Activated CD4-positive, CD25-positive, alpha-beta regulatory T cell treated with anti-CD3 and anti-CD28 coated beads, Interleukin-2, amount 50 U/mL, for 24 hours (primary cell): ENCODE measurements around the gene HELT.

Experiments used
- ATAC-seq, 2 donors: fragments of 150-1000 bp; cut with Tn5 transposase; one replicate each; pipeline ENCODE4 v1.10.0; 2021; ENCODE audit warnings: mild to moderate bottlenecking in 1 of 2, moderate library complexity in 1 of 2

HELT gene

DNA sequence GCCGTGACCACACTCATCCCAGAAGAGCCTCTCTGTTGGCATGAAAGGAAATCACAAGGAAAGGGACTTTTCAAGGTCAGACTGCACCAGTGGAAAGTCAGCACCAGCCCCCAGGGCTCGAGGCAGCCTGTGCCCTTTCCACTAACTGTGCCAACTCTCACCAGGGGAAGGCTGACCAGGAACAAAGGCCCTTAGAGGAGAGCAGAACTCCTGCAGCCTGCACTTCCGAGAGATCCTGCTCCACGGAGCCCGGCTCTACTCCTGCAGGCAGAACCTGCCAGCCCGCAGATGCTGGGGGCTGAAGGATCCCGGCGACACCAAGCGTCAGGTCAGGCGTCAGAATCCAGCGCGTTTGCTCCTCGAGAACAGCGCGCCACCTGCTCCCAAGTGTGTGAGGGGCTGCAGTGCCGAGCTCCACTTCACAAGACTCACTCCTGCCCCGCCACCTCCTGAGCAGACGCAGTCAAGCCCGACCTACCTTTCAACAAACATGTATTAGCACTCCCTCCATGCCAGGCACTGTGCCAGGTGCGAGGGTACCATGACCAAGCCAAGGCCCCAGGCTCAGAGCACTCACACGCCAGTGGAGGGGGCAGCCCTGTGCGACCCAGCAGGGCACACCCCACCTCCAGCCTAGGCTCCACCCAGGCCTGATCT, 13.6 kb upstream of the HELT start:
- peak; percentile 44 to 50 for ATAC-seq

DNA sequence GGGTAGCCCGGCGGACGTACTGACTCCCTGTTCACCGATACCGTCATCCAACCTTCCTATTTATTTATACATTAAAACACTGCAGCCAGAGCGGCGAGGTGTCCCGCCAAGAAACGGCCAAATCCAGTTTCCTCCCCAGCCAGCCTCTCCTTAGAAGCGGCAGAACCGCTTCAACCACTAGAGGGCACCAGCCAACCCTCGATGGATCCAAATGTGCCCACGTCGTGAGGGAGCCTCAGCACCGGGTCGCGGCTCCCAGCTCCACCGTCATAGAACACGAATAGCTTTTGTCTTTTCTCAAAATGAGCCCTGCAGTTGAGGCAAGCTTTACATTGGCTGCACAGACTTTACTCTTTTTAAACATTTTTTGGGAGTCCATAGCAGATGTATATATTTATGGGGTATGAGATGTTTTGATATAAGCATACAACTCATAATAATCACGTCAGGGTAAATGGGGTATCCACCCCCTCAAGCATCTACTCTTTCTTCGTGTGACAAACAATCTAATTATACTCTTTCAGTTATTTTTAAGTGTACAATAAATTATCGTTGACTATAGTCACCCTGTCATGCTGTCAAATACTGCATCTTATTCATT, 13.0 kb upstream of the HELT start:
- ATAC-seq, result peak; percentile 89 to 92

DNA sequence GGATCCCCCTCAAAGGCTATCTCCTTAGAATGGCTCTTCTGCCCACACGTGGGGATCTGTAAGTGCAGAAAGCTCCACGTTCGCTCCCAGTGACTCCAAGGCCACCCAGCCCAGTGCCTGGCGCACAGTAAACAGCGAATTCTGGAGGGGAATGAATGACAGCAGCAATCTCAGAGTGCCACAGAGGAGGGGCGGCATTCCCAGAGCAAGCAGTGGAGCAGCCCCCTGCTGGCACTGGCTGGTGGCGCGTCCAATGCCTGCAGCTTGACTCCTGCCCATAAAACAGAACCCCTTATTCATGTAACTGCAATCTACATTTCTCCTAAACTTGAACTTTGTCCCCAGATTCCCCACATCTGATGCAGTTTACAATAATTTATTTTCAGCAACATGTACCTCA, 6.9 kb upstream of the HELT start:
- ATAC-seq, result no peak

DNA sequence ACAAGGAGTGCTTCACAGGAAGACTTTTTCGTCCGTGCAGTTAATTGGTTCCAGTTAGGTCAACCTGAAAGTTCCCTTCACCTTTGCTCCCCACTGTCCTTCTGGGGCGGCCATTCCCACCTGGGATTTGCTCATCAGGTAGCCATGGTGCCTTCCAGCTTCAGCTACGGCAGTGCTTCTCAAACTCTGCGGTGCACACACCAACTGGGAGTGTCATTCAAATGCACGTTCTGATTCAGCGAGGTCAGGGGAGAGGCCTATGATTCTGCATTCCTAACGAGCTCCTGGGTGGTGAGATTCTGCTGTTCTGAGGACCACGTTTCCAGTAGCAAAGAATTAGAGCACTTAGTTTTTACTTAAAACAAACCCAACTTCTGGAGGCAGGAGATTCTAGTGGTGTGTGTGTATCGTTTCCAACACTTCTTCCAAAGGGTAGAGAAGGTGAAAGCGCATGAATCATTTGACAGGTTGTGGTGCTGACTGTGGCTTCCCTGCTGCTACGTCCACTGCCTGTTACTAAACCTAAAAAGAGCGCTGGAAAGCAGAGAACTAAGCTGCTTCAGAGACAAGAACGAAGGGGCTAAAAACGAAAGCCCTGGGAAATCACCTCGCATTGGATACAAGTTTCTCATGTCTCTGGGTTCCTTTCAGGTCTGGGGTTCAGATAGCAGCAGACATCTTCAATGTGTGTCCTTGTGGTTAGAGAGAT, 4.7 kb upstream of the HELT start:
- ATAC-seq, result no peak

GRCh38 chr4:185015108-185015507, 3.2 kb upstream of the HELT start:
- no peak for ATAC-seq

DNA sequence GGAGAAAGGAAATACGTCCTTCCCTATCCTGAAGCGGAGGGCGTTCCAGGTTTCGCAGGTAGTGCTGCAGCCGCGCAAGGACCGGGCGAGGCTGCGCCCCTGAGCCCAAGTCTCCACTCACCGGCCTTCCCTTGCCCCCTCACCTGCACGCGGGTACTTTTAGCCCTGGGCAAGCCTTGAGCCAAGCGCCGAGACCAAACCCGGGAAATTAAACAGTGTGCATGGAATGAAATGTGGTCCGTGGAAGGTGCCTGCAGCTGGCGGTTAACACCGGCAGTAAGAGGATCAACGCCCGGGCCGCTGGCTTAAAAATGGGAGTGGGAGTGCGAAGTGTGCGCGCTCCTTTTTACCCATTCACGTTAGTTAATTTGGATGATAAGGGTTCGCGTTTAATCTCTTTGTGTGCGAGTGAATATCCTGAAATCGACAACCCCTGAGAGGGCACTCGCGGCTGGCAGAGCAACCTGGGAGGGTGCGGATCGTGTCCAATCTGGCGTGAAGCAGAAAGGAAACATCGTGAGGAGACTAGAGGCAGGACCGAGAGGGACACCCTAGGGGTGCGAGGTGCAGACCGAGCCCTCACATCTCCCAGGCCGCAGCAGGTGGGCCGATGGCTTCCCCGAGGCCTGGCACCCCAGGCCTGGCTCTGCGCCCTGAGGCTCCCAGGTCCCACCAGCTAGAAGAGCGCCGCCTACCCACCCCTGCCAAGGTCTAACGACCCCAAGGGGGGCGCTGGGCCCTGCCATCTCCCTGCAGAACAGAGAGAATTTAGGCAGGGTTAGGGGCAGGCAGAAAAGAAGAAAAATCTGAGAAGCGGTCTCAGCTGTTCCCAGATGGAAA, 2.0 kb upstream of the HELT start:
- ATAC-seq, result no peak

DNA sequence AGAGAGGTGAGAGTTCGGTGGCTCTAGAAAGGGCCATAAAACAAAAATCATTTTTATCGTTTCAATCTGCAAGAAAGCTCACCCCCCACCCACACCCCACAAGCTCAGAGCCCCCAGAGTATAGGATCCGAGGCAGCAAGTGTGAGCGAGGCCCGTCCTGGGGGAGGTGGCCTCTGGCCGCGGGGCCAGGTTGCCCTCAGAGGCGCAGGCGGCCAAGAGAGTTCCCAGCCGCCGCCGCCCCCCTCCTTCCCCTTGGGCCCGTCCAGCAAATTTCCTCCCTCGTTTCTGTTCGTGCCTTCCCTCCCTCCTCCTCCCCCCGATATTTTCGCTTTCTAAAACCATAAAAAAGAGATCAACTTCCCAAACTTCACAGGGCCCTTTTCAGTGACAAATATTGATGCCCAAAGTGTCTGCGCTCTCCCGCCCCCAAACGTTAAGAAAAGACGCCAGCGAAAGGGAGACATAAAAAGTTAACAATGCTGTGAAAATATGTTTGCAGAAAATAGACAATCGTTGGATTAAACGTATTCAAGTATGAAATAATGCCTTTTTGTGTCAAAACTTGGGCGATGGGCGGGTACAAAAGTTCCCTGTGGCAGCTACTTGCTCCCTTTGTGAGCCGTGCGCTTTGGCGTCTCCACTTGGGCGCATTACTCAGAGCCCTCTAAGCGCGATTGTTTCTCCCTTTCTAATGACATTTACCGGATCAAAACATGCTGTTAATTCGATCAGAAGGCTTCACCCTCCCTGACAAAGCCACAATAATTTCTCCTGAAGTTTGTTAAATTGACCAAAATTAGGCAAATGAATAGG, 1.1 kb upstream of the HELT start:
- no peak for ATAC-seq

DNA sequence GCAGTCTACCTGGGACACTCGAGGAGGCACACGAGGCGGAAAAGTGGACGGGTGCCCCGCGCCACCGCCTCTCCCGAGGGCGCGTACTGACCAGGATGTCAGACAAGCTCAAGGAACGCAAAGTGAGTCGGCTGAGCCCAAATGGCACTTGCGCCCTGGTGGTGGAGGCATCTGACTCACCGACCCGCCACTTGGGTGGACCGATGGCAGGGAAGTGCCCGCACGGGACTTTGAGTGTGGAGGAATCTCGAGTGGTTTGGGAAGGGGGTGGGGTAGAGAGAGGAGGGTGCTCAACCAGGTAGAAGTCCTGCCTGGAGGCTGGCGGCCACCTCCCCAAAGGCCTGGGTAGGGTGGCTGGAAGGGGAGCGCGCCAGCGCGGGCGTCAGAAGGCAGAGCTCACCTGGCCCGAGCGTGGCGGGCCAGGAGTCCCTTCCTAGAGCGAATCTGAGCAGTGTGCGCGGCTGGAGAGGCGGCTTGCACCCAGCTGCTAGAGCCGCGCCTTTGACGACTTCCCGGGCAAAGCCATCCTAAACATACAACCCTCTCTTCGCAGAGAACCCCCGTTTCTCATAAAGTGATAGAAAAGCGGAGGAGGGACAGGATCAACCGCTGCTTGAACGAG, 655 bp downstream of the HELT start:
- ATAC-seq, result no peak

DNA sequence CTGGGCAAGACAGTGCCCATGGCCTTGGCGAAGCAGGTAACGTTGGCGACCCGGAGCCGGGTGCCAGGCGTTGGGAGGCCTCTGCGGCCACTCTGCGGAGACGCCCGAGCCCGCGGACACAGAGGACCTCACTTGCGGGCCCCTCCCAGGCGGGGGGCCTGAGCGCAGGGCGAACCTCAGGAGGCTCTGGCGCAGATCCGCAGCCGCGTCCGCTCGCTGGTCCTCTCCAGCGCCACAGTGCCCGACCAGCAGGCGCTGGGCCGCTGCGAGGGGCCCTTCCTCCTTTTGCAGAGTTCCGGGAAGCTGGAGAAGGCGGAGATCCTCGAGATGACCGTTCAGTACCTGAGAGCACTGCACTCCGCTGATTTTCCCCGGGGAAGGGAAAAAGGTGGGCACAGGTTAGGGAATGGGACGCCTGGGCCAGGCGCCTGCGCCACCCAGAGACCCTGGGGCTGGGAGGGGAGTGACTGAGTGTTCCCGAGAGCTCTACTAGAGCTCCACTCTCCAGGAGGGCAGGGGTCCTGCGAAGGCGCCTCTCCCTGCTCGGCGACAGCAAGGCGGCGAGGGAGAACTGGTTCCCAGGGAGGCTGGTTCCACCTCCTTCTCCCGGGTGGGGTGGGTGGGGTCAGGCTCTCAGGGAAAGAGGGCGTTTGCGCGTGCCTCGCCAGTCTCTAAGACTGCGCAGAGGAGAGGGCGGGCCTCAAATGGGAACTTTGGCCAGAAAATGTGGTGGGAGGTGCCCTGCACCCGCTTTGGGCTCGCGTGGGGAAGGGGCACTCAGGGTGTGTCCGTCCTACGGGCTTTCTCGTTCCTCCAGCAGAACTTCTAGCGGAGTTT, 1.4 kb downstream of the HELT start:
- ATAC-seq, result no peak

GRCh38 chr4:185020293-185020808, 2.1 kb downstream of the HELT start:
- ATAC-seq, result no peak

GRCh38 chr4:185020863-185021761, 2.8 kb downstream of the HELT start:
- no peak for ATAC-seq

DNA sequence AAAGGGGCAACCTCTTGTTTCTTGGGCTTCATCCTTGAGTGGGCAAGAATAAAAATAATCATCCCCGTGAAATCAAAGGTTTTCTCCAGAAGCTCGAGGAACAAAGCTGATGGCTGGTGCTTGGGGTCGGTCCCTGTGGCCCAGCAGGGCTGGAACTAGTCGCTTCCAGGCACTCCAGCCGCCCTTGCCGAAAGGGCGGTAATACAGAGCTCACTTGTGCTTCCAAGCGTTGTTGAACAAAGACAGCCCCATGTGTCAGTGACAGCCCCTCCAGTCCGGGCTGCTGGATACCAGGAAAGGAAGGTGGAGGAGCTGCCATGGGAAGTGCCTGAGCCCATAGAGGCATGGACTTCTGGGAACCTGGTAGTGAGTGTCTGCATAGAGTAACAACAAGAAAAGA, 5.2 kb downstream of the HELT start:
- ATAC-seq, result no peak

GRCh38 chr4:185028625-185029024, 10.3 kb downstream of the HELT start:
- ATAC-seq, result no peak

DNA sequence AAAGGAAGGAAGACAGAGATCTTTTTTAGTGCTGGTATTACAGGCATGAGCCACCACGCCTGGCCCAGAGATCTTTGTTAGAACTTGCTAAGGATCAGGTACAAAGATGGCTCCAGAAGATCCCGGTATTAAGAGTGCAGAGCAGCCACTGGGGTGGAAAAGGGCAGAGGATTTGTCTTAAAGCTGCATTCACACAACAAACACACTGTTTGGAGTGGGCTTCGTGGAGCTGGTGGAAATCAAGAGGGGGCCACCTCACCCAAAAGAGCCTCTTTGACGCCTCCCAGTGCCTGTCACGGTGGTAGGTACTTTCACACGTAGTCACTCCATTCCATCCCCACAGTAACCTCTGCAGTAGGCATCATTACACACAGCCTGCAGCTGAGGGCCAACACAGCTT, 13.3 kb downstream of the HELT start:
- ATAC-seq, result no peak

GRCh38 chr4:185033072-185033471, 14.8 kb downstream of the HELT start:
- no peak for ATAC-seq

- ATAC-seq, result no peak
These were observed 15.7 kb downstream of the HELT start for GRCh38 chr4:185033950-185034349.

DNA sequence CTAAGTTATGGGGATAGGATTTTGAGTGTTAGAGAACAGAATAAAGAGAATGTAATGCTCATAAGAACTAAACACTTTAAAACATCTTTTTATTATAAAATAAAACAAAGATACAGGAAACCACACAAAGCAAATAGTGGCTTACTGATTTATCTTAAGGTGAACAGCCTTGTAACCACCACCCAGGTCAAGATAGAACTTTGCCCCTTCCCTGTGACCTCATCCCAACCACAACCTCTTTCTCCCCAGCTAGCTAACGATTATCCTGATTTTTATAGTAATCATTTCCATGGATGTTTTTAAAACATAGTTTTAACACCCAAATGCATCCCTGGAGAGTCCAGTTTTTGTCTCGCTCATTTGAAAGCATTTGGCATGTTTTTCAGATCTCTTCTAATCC, 17.0 kb downstream of the HELT start:
- ATAC-seq, result no peak

GRCh38 chr4:185036019-185036418, 17.7 kb downstream of the HELT start:
- ATAC-seq, result no peak

- ATAC-seq, result no peak
These were observed 18.6 kb downstream of the HELT start for GRCh38 chr4:185036842-185037241.
